HG02798 (cell line): ENCODE measurements around the gene LRRC15.
A peak's percentile ranks its signal among the peaks of the same experiment; 100 is the strongest.

Experiments
- ATAC-seq: cut with Tn5 transposase; IDR thresholded peaks from one replicate; pipeline ENCODE4 v1.9.1; 2021; ENCODE audit warnings: mild to moderate bottlenecking; ENCODE audit not compliant: unreplicated experiment, poor library complexity

The LRRC15 gene

DNA sequence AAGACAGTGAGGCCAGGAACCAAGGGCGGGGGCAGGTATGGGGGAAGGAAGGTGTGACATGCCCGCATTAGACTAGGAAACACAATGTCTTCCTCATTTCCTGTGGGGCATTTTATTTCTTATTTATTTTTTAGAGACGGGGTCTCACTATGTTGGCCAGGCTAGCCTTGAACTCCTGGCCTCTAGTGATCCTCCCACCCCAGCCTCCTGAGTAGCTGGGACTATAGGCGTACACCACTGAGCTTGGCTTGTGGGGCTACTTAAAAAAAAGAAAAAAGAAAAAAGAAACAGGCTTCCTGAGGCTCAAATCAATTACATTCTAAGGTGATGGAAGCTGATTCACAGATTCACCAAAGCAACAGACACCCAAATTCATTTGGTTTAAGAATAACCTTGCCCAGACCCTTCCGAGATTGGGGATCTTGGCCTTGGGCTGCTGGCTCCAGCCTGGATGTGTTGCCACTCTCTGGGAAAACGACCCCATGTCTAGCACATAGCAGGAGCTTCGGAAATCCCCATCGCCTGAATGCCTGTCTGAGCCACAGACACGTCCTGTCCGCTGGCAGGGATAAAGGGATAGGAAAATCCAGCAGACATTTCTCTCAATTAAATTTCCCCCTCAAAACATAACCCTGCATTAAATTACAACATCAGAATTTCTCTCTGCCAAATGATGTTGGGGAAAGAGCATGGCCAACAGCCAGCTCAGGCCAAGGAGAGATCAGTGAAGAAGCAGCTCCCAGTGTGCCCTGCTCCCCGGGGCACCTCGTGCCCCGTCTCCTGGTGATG lies 31.4 kb downstream of the LRRC15 start:
- no peak for ATAC-seq

DNA sequence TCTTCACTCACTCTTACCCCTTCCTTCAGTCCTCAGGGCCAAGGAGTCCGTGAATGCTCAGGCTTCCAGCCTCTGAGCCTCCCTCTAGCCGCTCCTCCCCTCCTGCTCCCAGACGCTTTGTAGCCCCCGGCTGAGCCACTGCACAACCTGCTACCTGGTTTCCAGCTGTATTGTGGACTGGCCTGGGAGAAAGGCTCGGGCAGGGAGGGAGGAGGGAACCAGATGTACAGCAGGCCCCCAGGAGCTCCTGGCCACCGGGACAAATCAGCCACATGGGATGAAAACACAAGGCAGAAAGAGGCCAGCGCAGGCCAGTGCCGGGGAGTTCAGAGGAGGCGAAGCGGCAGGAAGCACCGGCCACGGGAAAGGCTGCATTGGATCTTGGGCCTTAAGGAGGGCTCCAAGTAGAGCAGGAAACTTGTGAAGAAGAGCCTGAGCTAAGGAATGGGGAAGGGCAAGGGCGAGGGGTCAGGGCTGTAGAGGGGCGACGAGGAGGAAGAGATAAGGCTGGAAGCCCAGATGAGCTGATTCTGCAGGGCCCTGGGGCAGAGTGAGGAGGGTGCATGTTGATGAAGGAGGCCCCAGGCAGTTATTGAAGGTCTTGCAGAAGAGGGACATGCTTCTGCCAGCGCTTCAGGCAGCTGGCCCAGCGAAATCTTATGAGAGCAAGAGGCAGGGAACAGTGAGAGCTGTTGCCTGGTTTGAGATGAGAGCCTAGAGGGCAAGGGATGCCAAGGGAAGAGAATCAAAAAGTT lies 32.8 kb downstream of the LRRC15 start:
- no peak for ATAC-seq

DNA sequence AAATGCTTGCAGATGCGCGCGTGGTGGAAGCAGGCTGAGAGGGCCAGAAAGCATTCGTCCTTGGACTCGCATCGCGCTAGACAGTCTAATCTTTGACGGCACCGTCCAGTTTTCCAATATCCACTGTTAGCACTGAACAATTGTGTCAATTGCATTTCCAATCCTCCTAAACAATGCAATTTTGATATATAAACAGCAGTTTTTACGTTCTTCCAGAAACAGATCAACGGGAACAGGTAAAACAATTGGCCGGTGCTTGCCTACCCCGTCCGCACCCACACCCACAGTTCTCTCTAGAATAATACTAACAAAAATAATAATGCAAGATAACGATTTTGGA lies 35.6 kb downstream of the LRRC15 start:
- ATAC-seq: no peak

DNA sequence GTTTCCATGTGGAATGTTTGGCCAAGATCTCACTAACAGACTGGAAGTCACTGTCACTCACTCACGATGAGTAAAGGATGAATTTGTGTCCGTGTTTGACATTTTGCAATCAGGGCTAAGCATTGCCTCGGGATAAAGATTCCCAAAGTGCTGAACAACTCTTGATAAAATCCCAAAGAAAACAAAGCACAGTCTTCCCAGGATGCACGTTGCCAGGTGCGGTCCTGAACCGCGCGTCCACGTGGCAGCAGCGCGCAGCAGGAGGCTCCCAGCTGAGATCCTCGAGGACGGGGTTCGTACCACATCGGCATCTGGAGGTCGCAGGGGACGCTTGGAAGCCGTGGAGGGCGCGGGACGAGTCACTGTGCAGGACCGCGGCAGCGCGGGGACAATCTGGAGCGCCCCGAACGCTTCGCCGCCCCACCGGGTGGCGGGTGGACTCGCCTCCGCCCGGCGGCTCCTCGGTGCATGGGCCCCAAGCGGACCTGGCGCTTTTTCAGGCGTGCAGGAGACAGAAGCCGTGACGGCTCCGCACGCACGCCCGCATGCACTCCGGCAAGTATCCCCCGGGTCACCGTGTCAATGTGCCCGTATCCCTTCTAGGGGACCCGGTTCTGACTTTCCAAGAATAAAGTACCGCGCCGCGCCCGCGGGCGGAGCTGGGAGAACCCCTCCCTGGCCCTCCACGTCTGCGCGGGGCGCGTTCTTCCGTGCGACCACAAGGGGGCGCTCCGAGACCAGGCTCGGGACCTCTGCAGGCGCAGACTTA lies 36.1 kb downstream of the LRRC15 start:
- ATAC-seq: peak; percentile 94

DNA sequence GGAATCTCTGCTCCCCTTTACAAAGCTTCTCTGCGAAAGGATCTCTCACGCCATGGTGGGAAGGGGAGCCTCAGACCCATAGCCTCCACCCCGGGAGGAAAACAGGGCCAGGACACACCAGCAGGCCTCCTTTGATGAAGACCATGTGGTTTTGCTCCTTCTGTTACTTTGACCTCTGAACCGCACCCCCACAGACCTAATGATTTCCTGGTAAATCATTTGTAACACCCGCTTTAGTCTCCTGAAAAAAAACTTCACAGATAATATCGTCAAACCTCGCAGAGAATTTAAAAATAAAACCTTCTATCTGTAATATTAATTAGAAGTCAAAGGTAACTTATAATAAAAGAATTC lies 36.7 kb downstream of the LRRC15 start:
- ATAC-seq: no peak

DNA sequence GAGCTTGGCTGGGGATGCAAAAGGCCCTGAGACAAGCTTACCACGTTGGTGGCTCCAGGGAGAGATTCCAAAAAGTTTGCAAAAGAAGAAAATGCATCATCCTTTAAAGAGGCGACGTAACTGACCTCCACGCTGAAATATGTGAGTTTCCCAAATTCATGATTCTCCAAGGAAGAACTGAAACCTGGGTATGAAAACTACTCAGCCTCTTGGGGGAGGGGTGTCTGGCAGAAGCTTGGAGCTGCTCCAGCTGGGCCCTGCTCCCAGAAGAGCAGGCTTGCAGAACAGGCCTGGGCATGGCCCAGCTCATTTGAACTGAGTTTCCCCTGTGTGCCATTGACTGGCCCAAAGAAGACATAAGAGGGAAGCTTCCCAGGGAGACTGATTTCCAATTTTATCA lies 39.0 kb downstream of the LRRC15 start:
- no peak for ATAC-seq

DNA sequence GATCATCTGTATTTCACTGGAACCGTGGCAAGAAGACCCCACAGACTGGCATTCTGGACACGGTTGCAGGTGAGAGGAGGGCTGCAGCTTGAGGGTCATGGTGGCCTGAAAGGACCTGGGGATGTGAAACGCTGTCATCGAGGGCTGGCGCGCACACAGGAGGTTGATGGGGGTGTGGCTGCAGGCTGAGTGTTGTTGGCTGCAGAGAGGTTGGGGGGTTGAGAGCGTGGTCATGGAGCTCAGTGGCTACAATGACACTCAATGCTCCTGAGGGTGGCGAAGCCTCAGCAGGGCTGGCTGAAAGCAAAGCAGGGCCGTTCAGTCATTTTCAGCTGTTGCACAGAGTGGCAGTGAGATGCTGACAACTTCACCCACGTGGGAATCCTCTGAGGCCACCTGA lies 39.4 kb downstream of the LRRC15 start:
- no peak for ATAC-seq

DNA sequence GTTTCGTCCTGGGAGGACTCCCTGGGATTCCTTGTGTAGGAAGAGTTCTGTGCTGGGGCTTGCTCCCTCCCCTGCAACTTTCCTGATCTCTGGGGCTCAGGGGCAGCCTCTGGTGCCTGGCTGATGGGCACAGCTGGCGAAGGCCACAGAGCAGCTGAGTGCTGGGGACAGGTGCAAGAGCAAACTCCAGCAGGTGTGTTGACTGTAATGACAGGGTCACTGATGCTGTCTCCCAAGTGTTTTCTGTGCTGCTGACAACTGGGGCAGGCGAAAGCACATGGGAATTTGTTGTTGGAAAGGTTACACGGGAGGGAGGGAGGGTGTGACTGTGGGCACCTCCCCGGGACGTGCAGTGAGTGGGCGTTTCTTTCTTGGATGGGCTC lies 40.0 kb downstream of the LRRC15 start:
- ATAC-seq: no peak

DNA sequence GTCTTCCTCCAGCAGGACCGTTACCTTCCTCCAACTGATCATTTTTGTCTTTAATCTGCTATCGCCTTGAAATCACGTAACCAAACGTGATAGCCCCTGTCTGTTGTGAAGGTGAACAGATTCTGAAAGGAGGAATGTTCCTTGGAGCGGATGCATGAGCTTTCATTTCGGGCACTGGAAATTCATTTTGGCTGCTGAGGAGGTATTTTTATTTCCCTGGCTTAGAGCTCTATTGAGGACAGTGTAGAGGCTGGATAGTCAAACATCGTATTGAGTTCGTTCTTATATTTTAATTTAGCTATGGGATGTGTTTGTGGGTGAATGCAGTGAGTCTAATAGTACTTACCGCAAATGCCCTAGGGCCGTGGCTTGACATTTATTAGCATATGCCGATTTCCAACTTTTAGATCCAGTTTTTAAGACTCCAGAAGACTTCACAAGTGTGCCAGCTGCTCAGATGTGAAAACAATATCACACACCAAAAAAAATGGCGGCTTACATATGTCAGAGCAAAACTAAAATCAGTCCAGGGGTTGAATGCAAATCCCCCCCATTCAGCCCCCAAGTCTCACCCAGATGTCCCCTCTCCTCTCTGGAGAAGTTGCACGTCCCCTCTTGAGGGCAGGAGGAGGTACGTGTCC lies 40.5 kb downstream of the LRRC15 start:
- ATAC-seq: no peak

DNA sequence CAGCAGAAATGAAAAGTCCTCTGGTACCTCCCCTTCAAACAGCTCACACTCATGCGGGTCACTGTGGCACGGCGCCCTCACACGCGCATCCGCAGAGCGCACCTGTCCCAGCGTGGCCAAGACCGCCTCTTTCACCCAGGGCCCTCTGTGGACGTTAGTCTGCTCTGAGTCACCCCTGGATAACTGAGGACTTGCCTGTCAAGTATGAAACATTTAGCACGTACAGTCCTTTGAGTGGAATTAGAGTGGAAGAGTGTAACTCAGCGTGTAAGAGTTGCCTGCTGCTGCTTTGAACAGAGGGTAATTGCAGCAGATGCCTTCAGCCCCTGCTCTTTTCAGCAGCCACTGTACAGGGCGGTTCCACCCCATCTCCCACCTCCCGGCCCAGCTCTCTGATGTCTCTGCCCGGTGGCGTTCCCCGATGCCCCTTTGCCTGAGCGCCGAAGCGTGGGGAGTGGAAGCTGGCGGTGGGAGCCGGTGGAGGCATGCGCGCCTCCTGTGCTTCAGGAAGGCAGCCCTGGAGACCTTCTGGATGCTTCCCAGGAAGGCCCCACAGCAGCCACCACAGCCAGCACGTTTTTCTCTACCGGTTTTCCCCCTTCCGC lies 41.4 kb downstream of the LRRC15 start:
- ATAC-seq: no peak

DNA sequence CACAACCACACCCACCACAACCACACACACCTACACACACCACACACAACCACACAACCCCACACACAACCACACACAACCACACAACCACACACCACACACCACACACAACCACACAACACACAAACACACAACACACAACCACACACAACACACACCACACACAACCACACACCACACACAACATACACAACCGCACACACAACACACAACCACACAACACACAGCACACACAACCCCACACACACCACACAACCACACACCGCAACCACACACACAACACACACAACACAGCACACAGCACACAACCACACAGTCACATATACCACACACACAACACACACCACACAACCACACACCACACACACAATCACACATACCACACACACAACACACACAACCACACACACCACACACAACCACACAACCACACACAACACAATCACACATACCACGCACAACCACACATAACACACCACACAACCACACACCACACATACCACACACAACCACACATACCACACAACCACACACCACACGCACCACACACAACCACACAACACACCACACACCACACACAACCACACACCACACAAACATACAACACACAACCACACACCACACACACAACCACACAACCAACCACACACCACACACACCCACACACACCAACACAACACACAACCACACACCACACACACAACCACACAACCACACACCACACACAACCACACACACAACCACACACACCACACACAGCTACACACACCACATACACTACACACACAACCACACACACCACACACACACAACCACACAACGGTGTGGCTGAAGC lies 42.1 kb downstream of the LRRC15 start:
- ATAC-seq: no peak

DNA sequence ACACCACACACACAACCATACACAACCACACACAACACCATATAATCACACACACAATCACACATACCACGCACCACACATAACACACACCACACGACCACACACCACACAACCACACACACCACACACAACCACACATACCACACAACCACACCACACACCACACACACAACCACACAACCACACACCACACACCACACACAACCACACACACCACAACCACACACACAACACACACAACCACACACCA lies 42.6 kb downstream of the LRRC15 start:
- no peak for ATAC-seq

DNA sequence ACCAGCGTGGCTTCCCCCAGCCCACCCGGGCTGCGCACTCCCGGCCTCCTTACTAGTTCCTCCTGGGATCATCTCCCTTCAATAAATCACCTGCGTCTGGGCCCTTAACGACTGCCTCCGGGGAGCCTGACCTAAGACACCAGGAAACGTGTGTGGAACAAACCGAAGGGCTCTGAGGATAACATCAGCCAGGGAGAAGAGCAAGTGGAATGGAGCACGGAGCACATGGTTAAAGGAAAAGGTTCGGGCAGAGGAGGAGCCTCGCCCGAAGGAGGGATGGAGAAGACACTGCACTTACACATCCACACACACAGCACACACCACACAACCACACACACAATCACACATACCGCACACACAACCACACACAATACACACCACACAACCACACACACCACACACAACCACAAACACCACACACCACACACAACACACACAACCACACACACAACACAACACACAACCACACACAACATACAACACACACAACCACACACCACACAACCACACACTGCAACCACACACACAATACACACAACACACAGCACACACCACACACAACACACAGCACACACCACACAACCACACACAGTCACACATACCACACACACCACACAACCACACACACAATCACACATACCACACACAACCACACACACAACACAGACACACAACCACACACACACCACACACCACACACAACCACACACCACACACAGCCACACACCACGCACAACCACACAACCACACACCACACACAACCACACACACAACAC lies 43.2 kb downstream of the LRRC15 start:
- no peak for ATAC-seq

DNA sequence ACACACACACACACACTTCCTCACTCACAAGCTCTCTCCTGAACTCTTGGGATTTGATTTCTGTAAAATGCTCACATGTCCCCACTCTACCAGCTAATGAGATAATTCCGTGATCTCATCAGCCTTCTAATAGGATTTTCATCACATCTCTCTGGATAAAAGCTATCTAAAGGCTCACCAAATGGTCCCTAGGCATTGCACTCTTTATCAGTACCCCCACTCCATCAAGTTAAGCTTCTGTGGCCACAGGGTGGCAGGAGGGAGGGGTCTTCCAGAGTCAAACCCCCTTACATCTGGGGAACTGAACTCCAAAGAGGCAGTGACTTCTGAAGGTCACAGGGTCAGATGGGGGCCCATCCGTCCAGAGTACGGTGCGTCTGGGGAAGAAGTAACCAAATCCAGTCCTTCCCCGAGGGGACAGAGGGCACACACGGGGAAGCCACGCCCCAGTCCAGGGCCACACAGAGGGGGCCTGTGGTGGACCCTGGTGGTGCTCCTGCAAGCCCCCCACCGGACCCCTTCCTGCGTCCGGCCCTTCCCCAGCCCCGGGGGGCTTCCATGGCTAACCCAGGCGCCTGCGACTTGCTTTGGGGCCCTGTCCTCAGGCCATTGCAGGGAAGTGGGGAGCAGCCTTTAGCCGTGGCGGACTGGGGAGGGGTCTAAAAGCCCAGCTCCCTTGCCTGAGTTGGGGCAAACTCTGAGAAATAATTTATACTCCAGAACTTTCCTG lies 44.0 kb downstream of the LRRC15 start:
- ATAC-seq: no peak

DNA sequence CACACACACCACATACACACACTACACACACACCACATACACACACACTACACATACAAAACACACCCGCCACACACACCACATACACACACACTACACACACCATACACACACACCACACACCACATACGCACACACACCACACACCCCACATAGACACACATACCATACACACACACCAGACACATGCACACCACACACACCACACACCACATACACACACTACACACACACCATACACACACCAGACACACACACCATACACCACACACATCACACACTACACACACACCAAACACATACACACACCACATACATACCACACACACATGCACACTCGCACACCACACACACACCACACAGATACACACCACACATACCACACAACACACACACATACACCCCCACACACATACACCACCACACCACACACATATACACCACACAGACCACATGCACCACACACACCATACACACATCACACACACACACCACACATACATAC lies 44.7 kb downstream of the LRRC15 start:
- no peak for ATAC-seq

DNA sequence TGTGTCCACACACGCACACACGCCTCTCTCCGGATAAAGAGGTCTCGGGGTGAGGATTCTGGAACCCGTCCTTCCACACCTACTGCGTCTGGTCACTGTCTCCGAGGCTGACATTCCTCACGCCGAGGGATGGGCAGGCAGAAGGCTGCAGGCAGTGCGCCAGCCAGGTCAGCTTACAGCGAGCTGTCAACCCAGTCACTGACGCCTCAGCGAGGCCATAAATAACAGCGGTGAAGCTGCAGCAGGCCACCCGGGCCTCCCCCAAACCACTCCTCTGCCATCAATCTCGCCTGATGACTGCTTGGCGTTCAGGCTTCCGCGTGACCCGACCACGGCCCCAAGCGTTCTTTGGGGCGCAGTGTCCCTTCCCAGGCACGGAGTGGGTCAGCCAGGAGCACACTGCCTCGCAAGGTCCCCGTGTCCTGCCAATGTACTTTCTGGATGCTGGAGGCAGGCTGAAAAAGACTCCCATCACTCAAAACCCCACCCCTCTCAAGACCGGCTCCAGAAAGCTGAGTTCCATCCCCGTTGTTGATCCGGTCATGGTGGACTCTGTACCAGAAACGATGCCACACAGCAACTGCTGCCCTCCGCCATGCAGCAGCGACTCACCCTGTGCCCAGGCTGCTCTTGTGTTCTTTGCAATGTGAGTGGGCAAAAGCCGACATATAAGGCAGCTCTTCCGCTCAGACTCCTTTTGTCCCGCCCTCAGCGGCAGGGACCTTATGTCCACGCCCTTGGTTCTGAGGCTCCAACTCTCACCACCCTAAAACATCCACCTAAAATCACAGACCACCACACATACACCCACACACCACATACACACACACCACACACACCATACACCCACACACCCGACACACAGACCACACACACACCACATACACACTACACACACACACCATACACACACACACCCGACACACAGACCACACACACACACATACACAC lies 45.5 kb downstream of the LRRC15 start:
- ATAC-seq: peak; percentile 72

DNA sequence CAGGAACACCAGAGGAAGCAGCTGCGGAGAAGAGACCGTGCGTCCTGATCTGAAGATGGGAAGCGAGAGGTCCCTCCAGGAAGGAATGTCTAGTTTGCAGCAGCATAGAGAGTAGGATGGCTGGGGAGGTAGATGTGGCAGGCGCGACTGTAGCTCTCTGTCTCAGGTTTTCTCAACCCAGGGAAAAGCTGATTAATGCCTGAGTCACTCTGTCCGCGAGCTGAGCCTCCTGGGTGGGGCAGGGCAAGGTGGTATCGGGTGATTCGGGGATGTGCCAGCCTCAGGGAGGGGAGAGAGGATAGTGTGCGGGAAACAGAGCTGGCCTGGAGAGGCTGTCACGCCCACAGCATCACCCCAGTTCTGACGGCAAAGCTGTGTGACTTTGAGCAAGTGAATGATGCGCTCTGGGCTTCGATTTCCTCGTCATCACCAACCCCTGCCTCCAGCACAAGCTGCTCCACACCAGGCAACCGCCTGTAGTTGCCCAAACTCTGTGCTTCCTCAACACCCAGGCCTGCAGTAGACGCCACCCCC lies 46.8 kb downstream of the LRRC15 start:
- ATAC-seq: no peak
